Measurements from ENCODE around the gene CDH13.

CDH13 gene

DNA sequence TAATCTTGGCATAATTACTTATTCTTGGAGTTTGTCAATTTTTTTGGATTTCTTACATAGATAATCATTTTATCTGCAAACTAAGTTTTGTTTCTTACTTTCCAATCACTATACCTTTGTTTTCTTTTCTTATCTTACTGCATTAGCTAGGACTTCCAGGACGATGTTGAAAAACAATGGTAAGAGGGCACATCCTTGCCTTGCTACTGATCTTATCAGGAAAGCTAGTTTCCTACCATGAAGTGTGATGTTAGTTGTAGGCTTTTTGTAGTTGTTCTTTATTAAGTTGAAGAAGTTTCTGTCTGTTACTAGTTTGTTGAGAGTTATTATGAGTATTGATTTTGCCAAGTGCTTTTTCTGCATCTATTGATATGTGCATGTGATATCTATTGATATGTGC, 31.0 kb downstream of the CDH13 start:
- H3K9ac ChIP-seq (ENCODE audit: insufficient read length), result no peak overlapping the region

DNA sequence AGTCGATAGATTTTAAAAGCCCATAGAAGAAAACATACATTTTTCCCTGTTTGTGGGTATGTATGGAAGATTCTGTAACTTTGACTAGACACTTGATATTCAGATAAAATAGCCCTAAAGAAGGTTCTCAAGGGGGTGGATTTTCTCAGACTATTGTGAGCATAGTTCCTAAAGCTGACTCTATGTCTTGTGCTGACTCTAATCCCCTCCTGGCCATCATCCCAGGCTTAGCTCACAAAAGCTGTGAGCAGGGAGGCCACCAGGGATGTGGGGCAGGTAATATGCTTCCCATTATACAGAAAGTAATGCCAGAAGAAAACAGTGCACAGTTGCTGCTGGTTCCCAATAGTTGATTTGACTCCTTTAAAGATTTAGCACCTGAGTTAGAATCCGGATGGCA, 32.0 kb downstream of the CDH13 start:
- Histone ChIP-seq H3K9ac (ENCODE audit: insufficient read length) (no peak overlapping the region), H3K27ac (no peak overlapping the region), H3K9me3 (ENCODE audit: low read depth, low read length) (no peaks in the 10 kb centered on the region), H3K4me3 (no peak overlapping the region), H3K36me3 (ENCODE audit: insufficient read depth, low read length) (no peaks in the 10 kb centered on the region)
- no peak for TF ChIP-seq POLR2AphosphoS5 (IDR thresholded peaks at IDR 0.05; ENCODE audit: borderline replicate concordance, low read depth, low read length)
- no peak for TF ChIP-seq FOXP2 (optimal IDR thresholded peaks at IDR 0.05; ENCODE audit: control extremely low read depth, extremely low read length, insufficient read depth)
- no peak for TF ChIP-seq EZH2 (IDR thresholded peaks at IDR 0.05)
- no peak for DNase-seq (ENCODE audit: low read depth, low spot score)

More for the DNA sequence above, 31.0 kb downstream of the CDH13 start:
- peak overlapping the region; percentile 19; the same call in 1 of the 2 replicates for H3K27ac ChIP-seq
- no peaks in the 10 kb centered on the region for H3K9me3 ChIP-seq (ENCODE audit: low read depth, low read length)
- TF ChIP-seq FOXP2 (optimal IDR thresholded peaks at IDR 0.05; ENCODE audit: control extremely low read depth, extremely low read length, insufficient read depth), result no peak
- TF ChIP-seq EZH2 (IDR thresholded peaks at IDR 0.05), result no peak
- no peak for TF ChIP-seq POLR2AphosphoS5 (IDR thresholded peaks at IDR 0.05; ENCODE audit: borderline replicate concordance, low read depth, low read length)
- no peak for DNase-seq (ENCODE audit: low read depth, low spot score)
- H3K4me3 ChIP-seq, result no peak overlapping the region
- no peaks in the 10 kb centered on the region for H3K36me3 ChIP-seq (ENCODE audit: insufficient read depth, low read length)

DNA sequence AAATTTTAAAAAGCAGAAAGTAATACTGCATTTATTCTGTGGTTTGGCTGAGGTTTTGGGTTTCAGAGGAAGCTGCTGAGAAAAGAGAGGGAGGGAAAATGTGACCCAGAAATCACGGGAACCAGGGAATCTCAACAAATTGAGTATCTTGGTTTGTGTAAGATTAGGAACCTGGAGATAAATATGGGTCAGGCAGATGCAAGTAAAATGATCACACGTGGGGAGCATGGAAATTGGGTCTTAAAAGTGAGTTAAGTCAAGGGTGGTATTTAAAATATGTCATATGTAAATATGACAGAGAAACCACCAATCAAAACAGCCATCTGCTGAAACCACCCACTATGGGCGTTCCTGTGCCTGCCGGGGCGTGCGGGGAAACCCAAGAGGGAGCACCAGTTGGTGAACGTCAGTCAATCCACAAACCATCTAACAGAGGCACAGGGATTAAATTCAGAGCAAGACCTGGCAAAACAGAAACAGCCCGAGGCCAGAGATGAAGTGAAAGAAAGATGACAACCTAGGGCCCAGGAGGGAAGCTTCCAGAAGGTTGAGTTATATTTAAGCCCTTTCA, 33.4 kb downstream of the CDH13 start:
- no peak overlapping the region for H3K9ac ChIP-seq (ENCODE audit: insufficient read length)
- H3K27ac ChIP-seq, result peak overlapping the region; percentile 75; the same call in 1 of the 2 replicates
- H3K36me3 ChIP-seq (ENCODE audit: insufficient read depth, low read length), result no peaks in the 10 kb centered on the region
- H3K4me3 ChIP-seq, result 0 out of 2 replicates have a peak overlapping the region, but pooled peaks have one; percentile 28
- no peaks in the 10 kb centered on the region for H3K9me3 ChIP-seq (ENCODE audit: low read depth, low read length)
- DNase-seq (ENCODE audit: low read depth, low spot score), result peak; percentile 50
- TF ChIP-seq POLR2AphosphoS5 (IDR thresholded peaks at IDR 0.05; ENCODE audit: borderline replicate concordance, low read depth, low read length) (no peak), EZH2 (IDR thresholded peaks at IDR 0.05) (no peak), FOXP2 (optimal IDR thresholded peaks at IDR 0.05; ENCODE audit: control extremely low read depth, extremely low read length, insufficient read depth) (no peak)

DNA sequence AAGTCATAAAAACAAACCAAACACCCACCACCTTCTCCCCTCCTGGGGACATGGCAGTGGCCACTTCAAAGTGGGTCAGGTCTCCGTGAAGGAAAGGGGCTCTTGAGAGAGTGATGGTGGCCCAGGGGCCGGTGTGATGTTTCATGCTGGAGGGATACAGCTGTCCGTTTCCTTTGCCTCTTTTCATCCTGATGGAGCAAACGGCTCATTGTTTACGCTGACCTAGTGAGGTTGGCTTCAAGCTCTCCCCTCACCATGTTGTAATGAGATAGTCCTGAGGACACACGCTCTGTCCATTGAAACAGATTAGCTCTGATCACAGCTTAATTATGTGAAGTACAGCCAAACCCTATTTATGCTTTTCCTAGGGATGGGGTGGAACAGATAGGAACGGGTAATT, 34.2 kb downstream of the CDH13 start:
- Histone ChIP-seq H3K4me3 (no peak overlapping the region), H3K36me3 (ENCODE audit: insufficient read depth, low read length) (no peaks in the 10 kb centered on the region), H3K9me3 (ENCODE audit: low read depth, low read length) (no peaks in the 10 kb centered on the region), H3K9ac (ENCODE audit: insufficient read length) (no peak overlapping the region), H3K27ac (no peak overlapping the region)
- DNase-seq (ENCODE audit: low read depth, low spot score), result no peak
- TF ChIP-seq FOXP2 (optimal IDR thresholded peaks at IDR 0.05; ENCODE audit: control extremely low read depth, extremely low read length, insufficient read depth) (no peak), POLR2AphosphoS5 (IDR thresholded peaks at IDR 0.05; ENCODE audit: borderline replicate concordance, low read depth, low read length) (no peak), EZH2 (IDR thresholded peaks at IDR 0.05) (no peak)

DNA sequence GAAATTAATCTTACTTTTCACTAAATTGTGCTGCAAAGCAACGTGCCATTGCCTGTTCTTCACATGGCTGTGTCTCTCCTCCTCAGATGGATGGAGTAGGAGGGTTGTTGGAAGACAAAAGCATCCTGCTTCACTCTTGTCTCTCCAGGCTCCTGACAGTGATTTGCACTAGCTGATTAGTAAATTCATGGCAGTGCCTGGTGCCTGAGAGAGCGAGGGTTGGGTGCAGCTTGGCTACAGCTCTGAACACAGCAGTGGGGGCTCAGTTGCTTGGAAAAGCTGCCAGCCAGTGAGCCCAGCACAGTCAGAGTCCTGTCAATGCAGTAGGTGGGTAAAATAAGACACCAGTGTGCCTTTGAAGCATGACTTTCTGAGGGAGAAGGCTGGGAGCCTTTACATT, 37.4 kb downstream of the CDH13 start:
- Histone ChIP-seq H3K4me3 (no peak overlapping the region), H3K27ac (no peak overlapping the region), H3K36me3 (ENCODE audit: insufficient read depth, low read length) (no peaks in the 10 kb centered on the region), H3K9ac (ENCODE audit: insufficient read length) (no peak overlapping the region), H3K9me3 (ENCODE audit: low read depth, low read length) (no peaks in the 10 kb centered on the region)
- TF ChIP-seq POLR2AphosphoS5 (IDR thresholded peaks at IDR 0.05; ENCODE audit: borderline replicate concordance, low read depth, low read length), result no peak
- no peak for TF ChIP-seq FOXP2 (optimal IDR thresholded peaks at IDR 0.05; ENCODE audit: control extremely low read depth, extremely low read length, insufficient read depth)
- TF ChIP-seq EZH2 (IDR thresholded peaks at IDR 0.05), result no peak
- no peak for DNase-seq (ENCODE audit: low read depth, low spot score)

DNA sequence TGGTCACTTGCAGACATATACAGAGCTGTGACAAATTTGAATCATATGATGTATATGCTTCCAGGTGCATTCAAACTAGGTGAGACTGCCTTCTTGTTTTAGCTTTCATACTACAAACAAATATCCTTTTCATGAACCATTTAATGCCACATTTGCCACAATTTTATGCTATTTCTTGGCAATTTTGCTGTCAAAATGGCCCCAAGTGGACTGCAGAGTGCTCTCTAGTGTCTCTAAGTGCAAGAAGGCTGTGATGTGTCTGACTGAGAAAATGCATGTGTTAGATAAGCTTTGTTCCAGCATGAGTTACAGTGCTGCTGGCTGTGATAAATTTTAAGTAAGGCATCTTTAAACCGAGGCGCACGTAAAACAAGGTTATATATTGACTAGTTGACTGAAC, 38.3 kb downstream of the CDH13 start:
- no peak for TF ChIP-seq EZH2 (IDR thresholded peaks at IDR 0.05)
- no peak for DNase-seq (ENCODE audit: low read depth, low spot score)

DNA sequence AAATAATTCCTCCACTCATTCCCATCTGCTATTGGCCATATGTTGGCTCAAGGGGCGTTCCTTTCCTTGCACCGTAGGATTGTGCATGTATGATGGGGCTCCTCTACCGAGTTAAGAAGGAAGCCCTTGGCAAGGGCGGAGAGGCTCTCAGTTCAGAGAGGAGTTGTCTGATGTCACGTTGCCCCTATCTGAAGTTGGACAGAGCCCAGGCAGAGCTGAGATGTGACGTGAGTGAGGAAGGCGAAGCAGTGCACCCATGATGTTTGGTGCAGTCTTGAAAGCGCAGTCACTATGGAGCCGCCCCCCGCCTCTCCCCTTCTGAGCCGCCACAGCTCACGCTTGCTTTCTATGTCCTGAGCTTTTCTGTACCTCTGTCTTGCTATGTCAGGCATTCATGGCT, 40.7 kb downstream of the CDH13 start:
- no peak for TF ChIP-seq POLR2AphosphoS5 (IDR thresholded peaks at IDR 0.05; ENCODE audit: borderline replicate concordance, low read depth, low read length)
- TF ChIP-seq EZH2 (IDR thresholded peaks at IDR 0.05), result no peak
- TF ChIP-seq FOXP2 (optimal IDR thresholded peaks at IDR 0.05; ENCODE audit: control extremely low read depth, extremely low read length, insufficient read depth), result no peak
- no peak for DNase-seq (ENCODE audit: low read depth, low spot score)

More for the DNA sequence above, 38.3 kb downstream of the CDH13 start:
- H3K9ac ChIP-seq (ENCODE audit: insufficient read length), result no peak overlapping the region
- no peaks in the 10 kb centered on the region for H3K9me3 ChIP-seq (ENCODE audit: low read depth, low read length)
- no peaks in the 10 kb centered on the region for H3K36me3 ChIP-seq (ENCODE audit: insufficient read depth, low read length)
- H3K27ac ChIP-seq, result no peak overlapping the region
- no peak overlapping the region for H3K4me3 ChIP-seq

DNA sequence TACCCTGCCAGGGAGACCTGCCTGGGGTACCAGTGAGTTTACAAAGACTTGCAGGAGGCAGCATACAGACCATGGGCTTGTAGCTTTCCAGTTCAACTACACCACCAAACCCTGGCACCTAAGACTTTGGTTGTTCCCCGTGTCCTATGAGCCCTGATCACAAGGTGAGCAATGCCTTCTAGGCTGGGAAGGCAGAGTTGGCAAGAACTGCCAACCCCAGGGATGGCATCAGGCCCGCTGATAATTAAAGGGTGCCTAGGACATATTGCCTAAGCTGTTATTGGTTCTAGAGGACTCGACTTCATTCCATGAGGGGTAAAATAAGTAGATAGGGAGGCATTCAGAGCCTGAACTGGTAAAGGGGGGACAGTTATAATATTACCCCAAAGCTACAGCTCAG, 41.3 kb downstream of the CDH13 start:
- Histone ChIP-seq H3K9me3 (ENCODE audit: low read depth, low read length) (no peaks in the 10 kb centered on the region), H3K36me3 (ENCODE audit: insufficient read depth, low read length) (no peaks in the 10 kb centered on the region), H3K27ac (no peak overlapping the region), H3K9ac (ENCODE audit: insufficient read length) (no peak overlapping the region), H3K4me3 (no peak overlapping the region)
- no peak for DNase-seq (ENCODE audit: low read depth, low spot score)
- TF ChIP-seq POLR2AphosphoS5 (IDR thresholded peaks at IDR 0.05; ENCODE audit: borderline replicate concordance, low read depth, low read length) (no peak), FOXP2 (optimal IDR thresholded peaks at IDR 0.05; ENCODE audit: control extremely low read depth, extremely low read length, insufficient read depth) (no peak), EZH2 (IDR thresholded peaks at IDR 0.05) (no peak)

More for the DNA sequence above, 40.7 kb downstream of the CDH13 start:
- no peaks in the 10 kb centered on the region for H3K9me3 ChIP-seq (ENCODE audit: low read depth, low read length)
- no peak overlapping the region for H3K27ac ChIP-seq
- H3K9ac ChIP-seq (ENCODE audit: insufficient read length), result no peak overlapping the region
- no peak overlapping the region for H3K4me3 ChIP-seq
- no peaks in the 10 kb centered on the region for H3K36me3 ChIP-seq (ENCODE audit: insufficient read depth, low read length)

DNA sequence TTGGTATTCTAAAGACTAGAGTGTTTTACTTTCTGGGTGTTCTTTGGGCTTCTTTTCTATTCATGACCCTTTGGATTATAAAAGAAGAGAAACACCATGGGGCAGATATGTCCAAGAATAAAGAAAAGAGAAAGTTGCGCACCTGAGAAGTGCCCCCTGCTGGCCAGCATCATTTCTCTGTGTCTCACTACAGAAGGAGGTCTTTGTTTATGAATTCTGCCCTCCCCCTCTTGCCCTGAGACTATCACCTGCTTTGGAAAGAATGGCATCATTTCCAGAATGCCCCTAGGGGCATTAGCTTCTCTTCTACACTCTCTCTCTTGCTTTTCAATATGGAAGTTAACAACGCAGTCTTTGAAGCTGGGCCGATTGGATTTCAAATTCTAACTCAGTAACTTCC, 45.0 kb downstream of the CDH13 start:
- H3K9ac ChIP-seq (ENCODE audit: insufficient read length), result no peak overlapping the region
- H3K4me3 ChIP-seq, result no peak overlapping the region
- H3K36me3 ChIP-seq (ENCODE audit: insufficient read depth, low read length), result no peaks in the 10 kb centered on the region
- no peak for DNase-seq (ENCODE audit: low read depth, low spot score)
- no peaks in the 10 kb centered on the region for H3K9me3 ChIP-seq (ENCODE audit: low read depth, low read length)
- no peak overlapping the region for H3K27ac ChIP-seq
- no peak for TF ChIP-seq POLR2AphosphoS5 (IDR thresholded peaks at IDR 0.05; ENCODE audit: borderline replicate concordance, low read depth, low read length)
- no peak for TF ChIP-seq FOXP2 (optimal IDR thresholded peaks at IDR 0.05; ENCODE audit: control extremely low read depth, extremely low read length, insufficient read depth)
- TF ChIP-seq EZH2 (IDR thresholded peaks at IDR 0.05), result no peak

All from SK-N-MC (cell line).